Thyroid gland (tissue), 4 donors: ENCODE results near the gene ZMIZ1. TPM values are rescaled to one million over a fixed set of nuclear protein-coding genes. Genes with fewer than 3 reads are reported as not detected.

Source experiments
- DNase-seq, 2 donors: peaks; one replicate each; pipeline ENCODE4 v3.0.0-alpha.2; 2019
- H3K27ac ChIP-seq, 3 donors: fragments of 200-600 bp; sonication (generic); 1 replicate in 2 of 3; 2 replicates in 1 of 3; pipeline ENCODE4 v1.5.1; 2016 to 2019; ENCODE audit warnings: mild to moderate bottlenecking in 1 of 3, moderate library complexity in 1 of 3
- H3K27me3 ChIP-seq: fragments of 200-600 bp; sonication (generic); one replicate; pipeline ENCODE4 v1.5.1; 2019
- H3K36me3 ChIP-seq, 2 donors: fragments of 200-600 bp; sonication (generic); one replicate each; pipeline ENCODE4 v1.5.1; 2016 to 2019
- H3K4me1 ChIP-seq, 2 donors: fragments of 200-600 bp; sonication (generic); one replicate each; pipeline ENCODE4 v1.5.1; 2017 to 2019
- H3K4me3 ChIP-seq, 3 donors: fragments of 200-600 bp; sonication (generic); replicated peaks in 1 of 3; 1 replicate in 2 of 3; 2 replicates in 1 of 3; pipeline ENCODE4 v1.5.1; 2016; ENCODE audit warnings: mild to moderate bottlenecking in 1 of 3
- H3K9me3 ChIP-seq: fragments of 200-600 bp; sonication (generic); one replicate; pipeline ENCODE4 v1.5.1; 2017
- CTCF ChIP-seq, 6 experiments: fragments of 200-600 bp in 3 of 6; fragments of 450-650 bp in 3 of 6; sonication (generic) in 3 of 6; IDR thresholded peaks; one replicate each; pipeline ENCODE4 v1.5.1; 2016 to 2019; ENCODE audit warnings: antibody characterized with exemption in 6 of 6, mild to moderate bottlenecking in 2 of 6, inconsistent platforms in 1 of 6, moderate library complexity in 1 of 6
- POLR2A ChIP-seq, 2 donors: fragments of 450-650 bp; IDR thresholded peaks; one replicate each; pipeline ENCODE4 v1.6.1; 2017; ENCODE audit warnings: antibody characterized with exemption in 2 of 2, mild to moderate bottlenecking in 2 of 2, moderate library complexity in 1 of 2
- WGBS, 2 donors: methylation state at CpG; one replicate each; pipeline ENCODE4 v1.1.5; 2017; 5-methylcytosine and 5-hydroxymethylcytosine counted together
- intact Hi-C: fragments of 100-400 bp; cut with DNase I; formaldehyde crosslinking; loops from one replicate; pipeline ENCODE4 v1.15.1; 2023
- total RNA-seq, 4 donors: library from RNA; depleted of rRNA; stranded (reverse); fragments of >200 nt; gene quantifications; one replicate each; pipeline ENCODE4 v1.2.3, GENCODE V29; 2016

ZMIZ1 gene
- total RNA-seq, 4 donors from 2014 or later: 59.9 to 128 (median 94.4) TPM

GRCh38 chr10:79129361-79129997 lies 60.7 kb downstream of the ZMIZ1 start:
- DNase-seq: no peak
- Histone ChIP-seq H3K27ac (peak overlapping the region in 1 of 3 donors; percentile 10), H3K4me1 (peaks cover 25 to 46% of the 10 kb centered on the region in 2 donors), H3K27me3 (no peaks in the 10 kb centered on the region), H3K4me3 (no peak overlapping the region), H3K36me3 (peaks cover 9 to 15% of the 10 kb centered on the region in 2 donors), H3K9me3 (no peaks in the 10 kb centered on the region)
- WGBS, 2 donors: 65 to 73% methylated on average over 5 to 8 of the region's 8 CpGs
- TF ChIP-seq POLR2A (IDR thresholded peaks at IDR 0.05) (no peak), CTCF (IDR thresholded peaks at IDR 0.05) (no peak)
- intact Hi-C loops: no loop called here

DNA sequence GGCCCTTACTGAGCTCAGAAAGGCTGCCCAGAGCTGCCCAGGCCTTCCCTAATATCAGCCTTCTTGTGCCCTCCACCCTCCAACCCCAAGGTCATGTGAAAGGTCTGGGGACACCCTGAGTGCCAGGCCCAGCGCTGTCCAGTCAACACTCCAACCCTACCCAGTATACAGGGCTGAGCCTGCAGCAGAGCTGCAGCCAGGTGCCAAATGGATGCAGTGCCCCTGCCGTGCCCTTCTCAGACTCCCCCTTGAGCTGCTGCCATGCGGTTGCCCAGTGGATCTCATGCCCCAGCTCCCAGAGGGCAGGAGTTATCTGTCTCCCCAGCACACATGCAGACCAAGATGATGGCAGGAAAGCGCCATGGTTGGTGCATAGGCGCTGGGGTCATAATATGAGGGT lies 61.5 kb downstream of the ZMIZ1 start:
- intact Hi-C loops: loop anchor here (10.0 kb wide), 1 partner anchor 55 kb away; no protein-coding TSS in a partner anchor
- peaks cover 27 to 46% of the 10 kb centered on the region in 2 donors for H3K4me1 ChIP-seq
- 73 to 98% methylated on average over 4 to 5 of the region's 5 CpGs for WGBS, 2 donors

GRCh38 chr10:79130846-79131245 lies 62.1 kb downstream of the ZMIZ1 start:
- Histone ChIP-seq H3K27ac (no peak overlapping the region), H3K4me3 (no peak overlapping the region), H3K4me1 (peaks cover 31 to 50% of the 10 kb centered on the region in 2 donors), H3K36me3 (peaks cover 6 to 9% of the 10 kb centered on the region in 2 donors), H3K9me3 (no peaks in the 10 kb centered on the region), H3K27me3 (no peaks in the 10 kb centered on the region)
- WGBS, 2 donors: 86 to 91% methylated on average over 5 of the region's 5 CpGs
- no peak for DNase-seq
- intact Hi-C loops: loop anchor here (10.0 kb wide), 1 partner anchor 56 kb away; no protein-coding TSS in a partner anchor
- no peak for TF ChIP-seq POLR2A (IDR thresholded peaks at IDR 0.05)
- no peak for TF ChIP-seq CTCF (IDR thresholded peaks at IDR 0.05)

More for the DNA sequence above, 61.5 kb downstream of the ZMIZ1 start:
- DNase-seq: no peak
- Histone ChIP-seq H3K27ac (peak overlapping the region in 1 of 3 donors; percentile 10), H3K27me3 (no peaks in the 10 kb centered on the region), H3K9me3 (no peaks in the 10 kb centered on the region), H3K4me3 (no peak overlapping the region), H3K36me3 (peaks cover 9 to 11% of the 10 kb centered on the region in 2 donors)
- TF ChIP-seq CTCF (IDR thresholded peaks at IDR 0.05) (no peak), POLR2A (IDR thresholded peaks at IDR 0.05) (no peak)

GRCh38 chr10:79131836-79132631 lies 63.3 kb downstream of the ZMIZ1 start:
- Histone ChIP-seq H3K4me1 (peaks cover 31 to 50% of the 10 kb centered on the region in 2 donors), H3K9me3 (no peaks in the 10 kb centered on the region), H3K27ac (no peak overlapping the region), H3K36me3 (peaks cover 6 to 9% of the 10 kb centered on the region in 2 donors), H3K4me3 (no peak overlapping the region), H3K27me3 (no peaks in the 10 kb centered on the region)
- WGBS, 2 donors: 78 to 88% methylated on average over 7 to 13 of the region's 13 CpGs
- DNase-seq: no peak
- intact Hi-C loops: loop anchor here (10.0 kb wide), 1 partner anchor 57 kb away; no protein-coding TSS in a partner anchor
- TF ChIP-seq POLR2A (IDR thresholded peaks at IDR 0.05) (no peak), CTCF (IDR thresholded peaks at IDR 0.05) (no peak)
